NCI-H146 treated with DMSO at 0.1 percent for 48 hours (cell line): ENCODE measurements around the gene TTPAL.

ENCODE experiments used
- DNase-seq: peaks from one replicate; lab custom pipeline; 2025; ENCODE audit not compliant: unreplicated experiment; lab: John Stamatoyannopoulos, UW

Gene TTPAL

DNA sequence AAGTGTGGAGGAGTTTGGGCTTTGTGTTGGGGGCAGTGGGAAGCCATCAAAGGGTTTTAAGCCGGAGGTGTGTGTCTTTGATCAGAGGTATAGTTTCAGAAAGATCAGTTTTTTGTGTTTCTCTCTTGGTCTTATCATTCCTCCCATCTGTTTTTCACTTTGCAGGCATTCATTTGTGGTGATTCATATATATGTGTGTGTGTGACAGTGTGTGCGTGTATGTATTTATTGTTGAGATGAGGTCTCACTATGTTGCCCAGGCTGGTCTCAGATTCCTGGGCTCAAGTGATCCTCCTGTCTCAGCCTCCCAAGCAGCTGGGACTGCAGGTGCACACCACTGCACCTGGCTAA lies 57.3 kb downstream of the TTPAL start:
- no peak for DNase-seq

DNA sequence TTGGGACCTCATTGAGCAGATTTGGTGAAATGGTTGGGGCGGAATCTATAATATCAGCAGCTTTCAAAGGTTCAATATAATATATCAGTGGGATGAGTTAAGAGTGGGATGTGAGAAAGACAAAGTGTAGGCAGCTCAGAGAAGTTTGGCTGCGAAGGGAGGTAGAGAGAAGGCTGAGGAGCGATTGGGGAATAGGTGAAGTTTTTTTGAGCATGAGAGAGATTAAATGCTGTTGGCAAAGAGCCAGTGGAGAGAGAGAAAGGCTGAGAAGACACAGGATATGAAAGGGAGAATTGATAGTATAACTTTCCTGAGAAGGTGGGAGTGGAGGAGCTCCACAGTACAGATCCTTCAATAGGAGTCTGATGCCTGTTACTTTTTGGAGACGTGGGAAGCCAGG lies 58.3 kb downstream of the TTPAL start:
- no peak for DNase-seq

DNA sequence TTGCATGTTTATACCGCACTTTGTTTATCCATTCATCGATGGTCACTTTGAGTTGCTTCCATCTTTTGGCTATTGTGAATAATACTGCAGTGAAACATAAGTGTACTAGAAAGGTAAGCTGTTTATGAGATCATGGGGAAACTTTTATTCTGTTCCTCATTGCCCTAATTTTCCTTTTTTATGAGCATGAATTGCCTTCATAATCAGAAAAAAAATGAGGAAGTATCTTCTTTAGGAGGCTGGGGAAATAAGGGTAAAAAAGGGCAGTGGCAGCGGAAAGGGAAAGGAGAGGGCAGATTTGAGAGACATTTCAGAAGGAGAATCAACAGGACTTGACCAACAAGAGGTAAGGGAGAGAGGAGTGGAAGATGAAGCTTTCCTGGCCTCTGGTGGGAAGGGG lies 60.5 kb downstream of the TTPAL start:
- no peak for DNase-seq

DNA sequence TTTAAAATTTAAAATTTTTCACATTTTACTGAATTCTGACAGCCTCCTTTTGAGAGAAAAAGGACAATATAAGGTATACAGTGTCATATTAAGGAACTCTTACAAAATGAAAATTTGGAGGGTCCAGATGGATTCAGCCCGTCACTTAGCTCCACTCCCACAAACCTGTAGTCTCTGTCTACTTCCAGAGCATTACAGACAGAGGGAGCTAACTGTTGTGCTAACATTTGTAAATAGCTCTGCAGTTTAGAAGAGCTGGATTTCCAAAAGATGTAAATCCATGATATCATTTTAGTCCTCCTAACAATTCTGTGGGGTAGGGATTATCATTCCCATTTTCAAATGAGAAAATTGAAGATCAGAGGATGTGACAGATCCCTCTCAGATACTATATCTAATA lies 62.3 kb downstream of the TTPAL start:
- DNase-seq, result no peak

DNA sequence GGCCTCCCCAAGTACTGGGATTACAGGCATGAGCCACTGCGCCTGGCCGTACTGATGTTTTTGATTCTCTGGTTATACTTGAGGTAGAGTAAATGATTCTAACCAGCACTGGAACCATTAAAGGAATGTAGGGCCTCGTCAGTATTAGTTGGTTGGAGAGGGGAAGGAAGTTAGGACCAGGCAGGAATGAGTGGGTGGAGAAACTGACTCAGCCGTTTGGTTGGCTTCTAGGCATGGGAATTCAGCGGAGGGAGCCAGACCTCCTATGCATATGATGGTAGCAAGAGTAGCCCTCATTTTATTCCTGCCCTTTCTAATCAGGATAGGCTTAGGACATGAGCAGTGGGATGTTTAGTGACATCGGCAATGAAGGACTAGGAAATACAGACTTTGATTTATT lies 65.2 kb downstream of the TTPAL start:
- no peak for DNase-seq

DNA sequence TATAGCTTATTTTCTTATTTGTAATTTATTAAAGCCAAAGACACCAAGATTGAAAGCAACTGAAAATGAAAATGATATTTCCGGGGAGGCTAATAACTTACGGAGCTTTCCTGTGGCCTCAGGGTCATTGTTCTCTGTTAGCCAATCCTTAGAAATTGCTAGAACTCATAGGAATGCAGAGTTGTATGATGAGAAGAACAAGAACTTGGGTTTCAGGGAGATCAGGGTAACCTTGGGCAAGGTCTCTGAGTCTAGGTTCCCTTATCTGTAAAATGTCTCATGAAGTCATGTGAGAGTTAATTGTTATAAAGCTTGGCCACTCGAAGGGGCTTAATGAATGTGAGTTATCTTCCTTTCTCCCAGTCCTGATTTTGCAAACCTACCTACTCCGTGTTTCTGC lies 66.3 kb downstream of the TTPAL start:
- no peak for DNase-seq

DNA sequence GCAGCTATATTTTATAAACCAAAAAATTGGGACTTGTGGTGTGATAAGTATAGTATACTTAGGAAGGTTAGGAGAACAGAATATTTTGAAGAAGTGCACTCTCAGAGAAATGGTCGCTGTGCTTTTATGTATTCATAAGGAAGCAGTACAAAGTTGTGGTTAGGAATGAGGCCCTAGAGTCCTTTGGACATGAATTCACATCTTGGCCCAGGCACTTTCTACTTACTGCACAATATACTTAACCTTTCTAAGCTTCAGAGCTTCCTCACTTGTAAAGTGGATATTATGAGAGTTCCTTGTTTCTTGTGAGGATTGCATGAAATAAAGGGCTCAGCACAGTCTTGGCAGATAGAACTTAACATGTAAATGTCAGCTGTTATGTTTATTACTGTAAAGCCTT lies 67.2 kb downstream of the TTPAL start:
- no peak for DNase-seq

DNA sequence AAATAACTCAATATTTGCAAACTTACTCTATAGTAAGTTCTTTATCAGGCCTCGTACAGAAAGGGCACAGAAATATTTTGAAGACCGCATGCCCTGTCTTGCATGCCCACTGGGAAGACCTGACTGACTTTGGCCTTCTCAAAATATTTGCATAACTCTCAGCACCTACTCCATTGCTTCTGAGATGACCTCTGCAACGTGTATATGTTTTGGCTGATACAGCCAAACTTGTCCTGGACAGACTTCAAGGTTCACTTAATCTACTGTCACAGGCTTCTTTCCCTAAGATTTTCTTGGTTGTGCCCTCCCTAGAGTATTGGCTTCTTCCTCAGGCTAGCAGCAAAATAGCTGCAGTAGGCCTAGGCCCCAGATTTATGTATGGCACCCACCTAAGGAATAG lies 67.7 kb downstream of the TTPAL start:
- no peak for DNase-seq
